Skin epidermis (tissue), 12 donors: Measurements from ENCODE around the gene P2RY6.
A peak's percentile ranks its signal among the peaks of the same experiment; 100 is the strongest.
"Not testable (repeated sequence)": the region's sequence is repeated elsewhere in the genome, so short reads cannot be mapped to it uniquely, and the experiment has no call there.

Experiments
- H3K27ac ChIP-seq, 21 experiments: fragments of 200-600 bp; sonication (generic) in 11 of 21; one replicate each; pipeline ENCODE4 v1.5.0; 2020; ENCODE audit warnings: mild to moderate bottlenecking in 3 of 21, inconsistent platforms in 2 of 21, moderate library complexity in 2 of 21
- H3K4me3 ChIP-seq, 7 experiments: fragments of 200-600 bp; sonication (generic) in 2 of 7; one replicate each; pipeline ENCODE4 v1.5.0; 2020; ENCODE audit warnings: inconsistent platforms in 2 of 7, mild to moderate bottlenecking in 2 of 7, moderate library complexity in 1 of 7

The P2RY6 gene, protein sequence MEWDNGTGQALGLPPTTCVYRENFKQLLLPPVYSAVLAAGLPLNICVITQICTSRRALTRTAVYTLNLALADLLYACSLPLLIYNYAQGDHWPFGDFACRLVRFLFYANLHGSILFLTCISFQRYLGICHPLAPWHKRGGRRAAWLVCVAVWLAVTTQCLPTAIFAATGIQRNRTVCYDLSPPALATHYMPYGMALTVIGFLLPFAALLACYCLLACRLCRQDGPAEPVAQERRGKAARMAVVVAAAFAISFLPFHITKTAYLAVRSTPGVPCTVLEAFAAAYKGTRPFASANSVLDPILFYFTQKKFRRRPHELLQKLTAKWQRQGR

DNA sequence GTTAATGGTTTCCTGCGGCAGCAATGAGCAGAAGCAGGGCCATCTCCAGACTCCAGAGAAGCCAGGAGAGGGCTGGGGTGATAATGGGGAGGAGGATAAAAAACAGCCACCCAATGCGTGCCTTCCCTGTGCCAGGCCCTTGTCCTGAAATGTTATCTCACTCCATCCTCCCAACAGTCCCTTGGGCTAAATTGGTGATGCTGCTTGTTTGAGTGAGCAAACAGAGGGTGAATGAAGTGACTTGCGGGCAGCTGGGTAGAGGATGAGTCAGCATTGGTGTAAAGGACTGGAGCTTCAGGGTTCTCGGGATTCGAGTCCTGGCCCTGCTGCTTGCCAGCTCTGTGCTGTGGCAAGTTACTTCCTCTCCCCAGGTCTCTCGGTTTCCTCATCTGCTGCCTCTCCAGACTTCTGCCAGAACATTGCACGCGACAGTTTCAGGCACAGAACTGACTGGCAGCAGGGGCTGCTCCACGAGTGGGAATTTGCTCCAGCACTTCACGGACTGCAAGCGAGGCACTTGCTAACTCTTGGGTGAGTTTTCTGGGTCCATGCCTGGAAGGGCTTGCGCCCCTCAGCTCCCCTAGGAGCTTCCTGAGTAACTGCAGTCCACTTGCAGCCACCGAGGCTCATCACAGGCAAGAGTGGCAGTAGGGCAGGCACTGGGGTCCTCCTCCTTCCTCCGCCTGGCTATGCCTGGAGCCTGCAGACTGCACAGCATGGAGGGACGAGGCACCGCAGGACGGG, at the start of gene P2RY6:
TSS of gene P2RY6 (plus strand) at position 403 of the 744 bp plus-strand sequence. CDS start 24,181 bp downstream, outside the sequence.
- Histone ChIP-seq H3K27ac (peak within 1 kb of the TSS in 5 of 21 experiments; percentile 4 to 77 (median 31)), H3K4me3 (peak within 1 kb of the TSS in 3 of 7 experiments; percentile 4 to 26 (median 5))

DNA sequence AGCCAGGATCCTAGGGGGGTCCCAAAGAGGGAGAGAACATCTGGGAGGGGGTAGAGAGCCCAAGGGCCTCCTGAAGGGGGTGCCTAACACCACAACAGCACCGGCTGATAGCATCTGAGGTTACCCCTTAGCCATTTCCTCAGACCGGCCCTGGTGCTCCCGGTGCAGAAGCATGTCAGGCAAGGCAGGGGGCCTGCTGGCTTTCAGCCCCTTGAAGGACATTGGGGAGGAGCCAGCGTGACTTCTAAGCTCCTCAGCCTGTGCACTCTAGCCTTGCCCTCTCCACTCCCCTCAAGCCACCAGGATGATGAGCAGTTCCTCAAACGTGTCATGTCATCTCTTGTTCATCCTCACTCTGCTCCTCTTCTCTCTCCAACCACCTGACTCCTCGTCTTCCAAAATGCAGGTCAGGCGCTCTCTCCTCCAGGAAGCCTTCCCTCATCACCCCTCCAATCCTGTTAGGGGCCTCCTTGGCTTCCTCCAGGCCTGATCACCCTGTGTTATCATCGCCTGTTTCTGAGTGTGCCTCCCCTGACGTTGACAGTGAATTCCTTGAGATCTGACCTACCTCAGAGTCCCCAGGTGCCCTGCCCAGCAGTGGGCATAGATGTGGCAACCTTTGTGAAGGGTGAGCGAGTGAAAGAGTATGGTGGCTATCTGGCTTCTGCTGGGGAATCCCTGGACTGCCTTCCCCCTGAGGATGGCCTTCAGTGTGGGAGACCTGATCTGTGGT, 48.0 kb upstream of the P2RY6 start:
- H3K27ac ChIP-seq: no peak overlapping the region

DNA sequence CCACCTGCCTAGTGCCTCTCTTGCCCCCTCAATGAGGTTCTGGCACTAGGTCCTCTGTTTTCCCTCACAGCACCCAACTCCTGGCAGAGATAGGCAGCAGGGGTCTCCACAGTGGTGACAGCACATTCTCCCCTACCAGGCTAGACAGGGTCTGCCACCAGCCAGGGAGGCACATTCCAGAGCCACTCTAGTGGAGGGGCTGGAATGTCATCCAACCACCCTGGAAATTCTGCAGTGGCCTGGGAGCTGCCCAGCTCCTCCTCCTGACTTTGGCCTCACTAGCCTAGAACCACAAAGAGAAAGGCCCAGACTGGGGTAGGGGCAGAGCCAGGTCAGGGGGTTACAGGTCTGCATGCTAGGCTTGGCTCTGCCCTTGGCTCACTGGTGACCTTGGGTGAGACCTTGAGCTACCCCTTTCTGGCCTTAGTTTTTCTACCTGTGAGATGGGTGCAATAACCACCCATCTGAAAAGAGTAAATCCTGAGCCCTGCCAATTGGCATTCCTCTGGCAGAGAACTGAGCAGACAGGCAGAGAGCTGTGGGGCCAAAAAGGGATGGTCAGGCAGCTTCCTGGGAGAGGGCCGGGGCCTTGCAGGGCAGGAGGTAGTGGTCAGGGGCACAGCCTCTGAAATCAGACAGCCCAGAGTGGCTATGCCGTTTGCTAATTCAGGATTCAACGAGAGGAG, 47.0 kb upstream of the P2RY6 start:
- Histone ChIP-seq H3K27ac (no peak overlapping the region), H3K4me3 (no peak overlapping the region)

More for the DNA sequence above, 48.0 kb upstream of the P2RY6 start:
- no peak overlapping the region for H3K4me3 ChIP-seq

DNA sequence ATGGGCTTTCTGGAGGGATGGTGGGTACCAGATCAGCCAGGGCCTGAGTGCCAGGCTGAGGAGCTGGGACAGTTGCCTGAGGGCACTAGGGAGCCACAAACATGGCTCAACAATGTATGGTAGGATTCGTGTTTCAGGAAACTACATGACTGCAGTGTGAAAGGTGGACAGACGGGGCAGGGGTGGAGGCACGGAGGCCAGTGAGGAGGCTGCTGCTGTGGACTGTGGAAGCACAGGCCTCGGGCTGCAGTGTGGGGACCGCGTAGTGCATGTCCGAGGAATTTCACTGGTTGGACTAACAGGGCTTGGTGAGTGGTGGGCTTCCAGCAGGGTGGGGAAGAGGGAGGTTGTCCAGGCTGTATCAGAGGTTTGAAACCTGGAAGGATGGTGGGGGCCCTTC, 46.3 kb upstream of the P2RY6 start:
- Histone ChIP-seq H3K27ac (no peak overlapping the region), H3K4me3 (no peak overlapping the region)

DNA sequence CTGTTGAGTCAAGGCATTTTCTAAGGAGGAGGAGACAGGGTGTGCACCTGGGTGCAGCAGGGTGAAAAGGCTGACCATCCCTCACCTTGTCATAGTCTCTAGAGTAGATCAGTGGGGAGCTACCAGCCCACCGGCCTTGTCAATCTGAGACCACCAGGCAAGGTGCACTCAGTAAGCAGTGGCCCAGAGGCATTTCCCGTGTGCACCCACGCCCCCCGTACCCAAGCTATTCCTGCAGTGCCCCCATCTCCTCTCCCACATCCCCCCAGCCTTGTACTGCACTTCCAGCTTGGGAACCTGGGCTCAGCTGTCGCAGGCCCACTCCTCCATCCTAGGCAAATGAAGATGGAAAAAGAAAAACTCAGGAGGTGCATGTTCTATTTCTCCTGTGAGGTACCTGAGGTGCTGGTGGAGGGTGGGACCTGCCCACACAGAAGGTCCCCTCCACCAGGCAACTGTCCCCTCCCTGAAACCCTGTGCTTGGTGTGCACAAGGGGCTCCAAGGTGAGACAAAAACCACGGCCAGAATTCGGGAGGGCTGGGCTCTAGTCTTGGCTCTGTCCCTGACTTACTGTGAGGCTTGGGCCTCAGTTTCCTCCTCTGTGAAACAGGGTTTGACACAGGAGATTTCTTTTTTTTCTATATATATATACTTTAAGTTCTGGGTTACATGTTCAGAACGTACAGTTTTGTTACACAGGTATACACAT, 45.7 kb upstream of the P2RY6 start:
- Histone ChIP-seq H3K4me3 (no peak overlapping the region), H3K27ac (no peak overlapping the region)

DNA sequence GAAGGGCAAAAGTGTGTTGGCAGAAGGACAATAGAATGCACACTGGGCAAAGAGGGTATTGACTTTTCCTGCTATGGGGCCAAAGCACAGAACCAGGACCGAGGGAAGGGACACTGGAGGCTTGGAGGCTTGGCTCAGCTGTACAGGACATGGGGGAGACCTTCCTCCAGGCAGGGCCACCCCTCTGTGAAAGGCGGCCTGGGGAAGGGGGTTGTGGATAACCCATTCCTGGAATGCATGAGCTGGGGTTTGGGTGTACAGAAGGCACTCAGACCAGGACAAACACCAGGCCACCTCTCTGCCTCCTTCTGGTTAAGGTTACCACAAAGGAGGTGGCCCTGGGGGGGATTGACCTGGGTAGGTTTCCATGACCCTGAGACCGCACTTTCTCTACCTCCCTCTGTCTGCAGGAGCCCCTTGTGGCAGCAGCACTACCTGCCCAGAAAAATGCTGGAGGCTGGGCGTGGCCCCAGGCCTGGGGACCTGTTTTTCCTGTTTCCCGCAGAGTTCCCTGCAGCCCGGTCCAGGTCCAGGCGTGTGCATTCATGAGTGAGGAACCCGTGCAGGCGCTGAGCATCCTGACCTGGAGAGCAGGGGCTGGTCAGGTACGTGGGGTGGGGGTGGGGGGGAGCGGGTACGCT, 44.4 kb upstream of the P2RY6 start:
- H3K27ac ChIP-seq: no peak overlapping the region
- H3K4me3 ChIP-seq: no peak overlapping the region

DNA sequence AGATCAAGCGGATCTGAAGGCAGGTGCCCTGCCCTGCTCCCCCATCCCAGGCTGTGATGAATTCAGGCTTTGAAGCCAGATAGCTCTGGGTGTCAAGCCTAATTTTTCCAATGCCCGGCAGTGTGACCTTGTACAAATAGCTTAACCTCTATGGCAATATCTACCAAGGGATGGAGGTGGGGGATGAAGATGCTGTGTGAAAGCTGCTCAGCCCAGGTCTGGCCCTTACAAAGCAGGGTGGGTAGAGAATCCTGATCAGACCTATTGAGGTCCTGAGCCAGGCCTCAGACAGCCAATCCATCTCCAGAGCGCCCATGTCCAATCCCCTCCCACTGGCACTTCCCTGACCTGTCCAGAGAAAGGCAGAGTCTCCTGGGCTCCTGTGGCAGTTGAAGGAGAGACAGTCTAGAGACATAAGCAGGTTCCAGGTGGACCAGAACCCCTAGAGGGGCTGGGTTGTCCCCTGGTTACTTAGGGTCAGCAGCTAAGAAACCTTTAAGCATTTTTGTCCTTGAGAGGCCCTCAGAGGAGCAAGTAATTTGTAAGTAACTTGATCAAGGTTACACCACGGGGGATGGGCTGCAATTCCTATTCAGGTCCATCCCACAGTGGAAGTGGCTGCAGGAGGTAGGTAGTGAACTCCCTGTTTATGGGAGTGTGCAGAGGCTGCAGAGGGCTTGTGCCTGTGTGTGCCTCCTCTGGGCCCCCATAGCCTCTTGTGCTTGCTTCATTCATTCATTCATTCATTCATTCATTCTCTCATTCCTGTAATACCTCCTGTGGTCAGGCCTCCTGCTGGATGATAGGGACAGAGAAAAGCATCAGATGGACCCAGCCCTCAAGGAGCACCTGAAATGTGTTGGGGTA, 43.6 kb upstream of the P2RY6 start:
- H3K4me3 ChIP-seq: no peak overlapping the region
- H3K27ac ChIP-seq: no peak overlapping the region

DNA sequence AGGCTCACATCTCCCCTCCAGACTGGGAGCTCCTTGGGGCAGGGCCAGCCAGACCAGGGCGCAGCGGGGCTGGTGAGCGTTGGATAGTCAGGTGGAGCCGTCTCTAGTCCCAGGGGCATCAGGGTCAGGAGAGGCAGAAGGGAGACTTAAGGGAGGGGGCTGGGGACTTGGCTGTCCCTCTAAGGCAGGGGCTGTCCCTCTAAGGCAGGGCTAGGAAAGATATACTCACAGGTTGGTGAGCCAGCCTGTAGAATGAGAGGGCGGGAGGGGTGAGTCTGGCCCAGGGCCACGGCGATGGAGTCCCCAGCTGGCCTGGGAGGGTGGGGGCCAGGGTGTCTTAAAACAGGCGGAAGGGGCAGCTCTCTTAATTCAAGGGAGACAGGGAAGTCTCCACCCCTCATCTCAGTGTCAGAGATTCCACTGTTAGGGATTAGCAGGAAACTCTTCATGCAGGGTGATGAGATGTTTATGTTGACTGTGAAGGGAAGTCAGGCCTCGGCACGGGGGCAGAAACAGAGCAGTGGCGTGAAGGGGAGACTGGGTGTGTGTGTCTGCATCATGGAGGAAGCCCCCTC, 42.7 kb upstream of the P2RY6 start:
- no peak overlapping the region for H3K27ac ChIP-seq
- H3K4me3 ChIP-seq: no peak overlapping the region

DNA sequence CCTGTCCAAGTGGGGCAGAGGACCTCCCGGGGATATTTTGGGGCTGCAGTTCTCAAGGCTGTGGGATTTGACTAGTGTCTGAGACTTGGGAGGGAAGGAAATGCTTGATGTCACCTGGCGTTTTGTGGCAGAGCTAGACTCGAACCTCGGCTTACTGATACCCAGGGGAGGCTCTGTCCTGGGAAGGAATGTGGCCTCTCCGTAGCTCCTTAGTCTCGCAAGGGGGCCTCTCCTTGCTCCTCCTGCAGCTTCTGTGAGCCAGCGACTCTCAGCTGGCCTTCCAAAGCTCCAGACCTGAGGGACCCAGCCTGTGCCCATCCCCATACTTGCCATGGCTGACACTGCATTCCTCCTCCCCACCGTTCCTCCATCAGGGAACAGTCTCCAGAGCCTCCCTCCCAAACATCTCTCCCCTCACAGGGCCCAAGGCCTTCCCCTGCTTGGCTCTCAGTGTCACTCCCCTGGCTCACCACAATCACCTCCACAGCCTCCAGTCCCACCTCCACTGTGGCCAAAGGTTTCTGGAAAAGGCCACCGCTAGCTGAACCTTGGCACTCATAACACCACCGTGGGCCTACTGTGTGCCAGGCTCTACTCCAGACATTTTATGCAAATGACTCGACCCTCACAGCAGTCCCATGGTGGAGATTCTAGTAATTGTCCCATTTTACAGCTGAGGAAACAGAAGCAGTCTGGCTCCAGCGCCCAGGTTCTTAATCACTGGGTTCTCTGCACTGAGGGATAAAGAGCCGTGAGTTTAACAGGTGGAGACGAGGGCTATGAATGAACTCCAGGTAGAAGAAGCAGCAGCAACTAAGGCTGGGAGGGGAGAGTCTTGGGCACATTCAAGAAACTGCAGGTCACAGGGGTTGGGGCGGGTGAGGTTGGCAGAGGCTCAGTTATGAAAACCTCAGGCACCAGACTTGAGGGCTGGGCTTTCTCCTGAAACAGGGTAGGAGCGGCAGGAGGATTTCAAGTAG, 42.0 kb upstream of the P2RY6 start:
- H3K4me3 ChIP-seq: no peak overlapping the region
- no peak overlapping the region for H3K27ac ChIP-seq

DNA sequence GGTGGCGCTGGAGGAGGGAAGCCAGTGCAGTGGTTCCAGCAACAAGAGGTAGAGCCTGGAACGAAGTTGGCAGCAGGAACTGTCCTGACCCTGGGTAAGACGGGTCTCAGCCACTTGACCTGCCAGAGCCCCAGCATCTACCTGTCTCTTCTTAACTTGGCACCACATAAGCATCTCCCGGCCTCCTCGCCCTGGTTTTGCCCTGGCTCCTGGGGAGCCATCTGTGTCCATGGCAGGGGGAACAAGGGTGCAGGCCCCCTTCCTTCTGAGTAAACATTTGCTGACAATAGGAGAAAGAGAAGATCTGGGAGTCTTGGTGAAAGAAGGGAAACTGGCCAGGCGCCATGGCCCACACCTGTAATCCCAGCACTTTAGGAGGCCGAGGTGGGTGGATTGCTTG, 41.2 kb upstream of the P2RY6 start:
- H3K27ac ChIP-seq: no peak overlapping the region
- no peak overlapping the region for H3K4me3 ChIP-seq

DNA sequence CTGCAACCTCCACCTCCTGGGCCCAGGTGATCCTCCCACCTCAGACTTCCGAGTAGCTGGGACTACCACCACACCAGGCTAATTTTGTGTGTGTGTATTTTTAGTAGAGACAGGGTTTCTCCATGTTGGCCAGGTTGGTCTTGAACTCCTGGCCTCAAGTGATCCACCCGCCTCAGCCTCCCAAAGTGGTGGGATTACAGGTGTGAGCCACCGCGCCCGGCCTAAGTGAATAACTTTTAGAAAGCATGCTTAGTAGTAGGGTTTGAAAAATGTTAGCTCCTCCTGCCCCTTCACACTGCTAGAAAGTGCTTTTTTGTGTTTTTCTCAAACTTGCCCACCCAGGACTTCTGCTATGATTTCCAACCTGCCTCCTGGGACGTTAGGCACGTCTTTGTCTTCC, 39.7 kb upstream of the P2RY6 start:
- H3K4me3 ChIP-seq, H3K27ac ChIP-seq: not testable (repeated sequence)

DNA sequence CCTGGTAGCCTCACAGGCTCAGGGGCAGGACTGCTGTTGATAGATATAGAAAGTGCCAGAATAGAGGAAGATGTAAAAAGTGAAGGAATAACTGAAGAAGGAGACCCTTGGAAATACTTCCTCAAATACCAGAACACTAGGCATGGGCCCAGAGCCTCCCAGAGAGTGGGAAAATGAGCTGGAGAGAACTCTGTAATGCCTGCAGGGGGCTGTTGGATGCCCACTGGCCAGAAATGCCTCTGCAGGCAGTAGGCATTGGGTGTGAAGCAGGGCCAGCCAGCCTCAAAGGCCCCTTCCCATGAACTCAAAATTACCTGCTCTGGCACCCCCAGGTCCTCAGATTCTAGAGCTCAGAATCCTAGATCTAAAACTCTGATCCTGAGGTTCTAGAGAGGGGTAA, 38.9 kb upstream of the P2RY6 start:
- no peak overlapping the region for H3K27ac ChIP-seq

DNA sequence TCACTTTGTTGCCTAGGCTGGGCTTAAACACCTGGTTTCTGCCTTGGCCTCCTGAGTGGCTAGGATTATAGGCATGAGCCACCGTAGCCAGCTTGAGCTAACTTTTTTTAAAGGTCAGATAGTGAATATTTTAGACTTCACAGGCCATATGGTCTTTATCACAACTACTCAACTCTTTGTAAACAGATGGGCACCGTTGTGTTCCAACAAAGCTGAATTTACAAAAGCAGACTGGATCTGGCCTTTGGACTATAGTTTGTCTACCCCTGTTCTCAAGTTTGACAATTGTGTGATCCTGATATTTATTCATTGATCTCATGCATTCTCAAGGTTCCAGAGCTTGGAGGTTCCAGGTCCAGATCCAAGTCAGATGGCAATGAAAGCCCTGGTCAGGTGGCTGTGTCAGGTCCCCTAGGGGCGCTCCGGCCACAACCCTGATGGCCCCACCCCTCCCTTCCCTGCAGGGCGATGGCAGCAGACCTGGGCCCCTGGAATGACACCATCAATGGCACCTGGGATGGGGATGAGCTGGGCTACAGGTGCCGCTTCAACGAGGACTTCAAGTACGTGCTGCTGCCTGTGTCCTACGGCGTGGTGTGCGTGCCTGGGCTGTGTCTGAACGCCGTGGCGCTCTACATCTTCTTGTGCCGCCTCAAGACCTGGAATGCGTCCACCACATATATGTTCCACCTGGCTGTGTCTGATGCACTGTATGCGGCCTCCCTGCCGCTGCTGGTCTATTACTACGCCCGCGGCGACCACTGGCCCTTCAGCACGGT, 38.3 kb upstream of the P2RY6 start:
- H3K27ac ChIP-seq: no peak overlapping the region
- no peak overlapping the region for H3K4me3 ChIP-seq

More for the DNA sequence above, 38.9 kb upstream of the P2RY6 start:
- H3K4me3 ChIP-seq: no peak overlapping the region

DNA sequence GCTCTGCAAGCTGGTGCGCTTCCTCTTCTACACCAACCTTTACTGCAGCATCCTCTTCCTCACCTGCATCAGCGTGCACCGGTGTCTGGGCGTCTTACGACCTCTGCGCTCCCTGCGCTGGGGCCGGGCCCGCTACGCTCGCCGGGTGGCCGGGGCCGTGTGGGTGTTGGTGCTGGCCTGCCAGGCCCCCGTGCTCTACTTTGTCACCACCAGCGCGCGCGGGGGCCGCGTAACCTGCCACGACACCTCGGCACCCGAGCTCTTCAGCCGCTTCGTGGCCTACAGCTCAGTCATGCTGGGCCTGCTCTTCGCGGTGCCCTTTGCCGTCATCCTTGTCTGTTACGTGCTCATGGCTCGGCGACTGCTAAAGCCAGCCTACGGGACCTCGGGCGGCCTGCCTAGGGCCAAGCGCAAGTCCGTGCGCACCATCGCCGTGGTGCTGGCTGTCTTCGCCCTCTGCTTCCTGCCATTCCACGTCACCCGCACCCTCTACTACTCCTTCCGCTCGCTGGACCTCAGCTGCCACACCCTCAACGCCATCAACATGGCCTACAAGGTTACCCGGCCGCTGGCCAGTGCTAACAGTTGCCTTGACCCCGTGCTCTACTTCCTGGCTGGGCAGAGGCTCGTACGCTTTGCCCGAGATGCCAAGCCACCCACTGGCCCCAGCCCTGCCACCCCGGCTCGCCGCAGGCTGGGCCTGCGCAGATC, 37.5 kb upstream of the P2RY6 start:
- Histone ChIP-seq H3K27ac (no peak overlapping the region), H3K4me3 (no peak overlapping the region)

DNA sequence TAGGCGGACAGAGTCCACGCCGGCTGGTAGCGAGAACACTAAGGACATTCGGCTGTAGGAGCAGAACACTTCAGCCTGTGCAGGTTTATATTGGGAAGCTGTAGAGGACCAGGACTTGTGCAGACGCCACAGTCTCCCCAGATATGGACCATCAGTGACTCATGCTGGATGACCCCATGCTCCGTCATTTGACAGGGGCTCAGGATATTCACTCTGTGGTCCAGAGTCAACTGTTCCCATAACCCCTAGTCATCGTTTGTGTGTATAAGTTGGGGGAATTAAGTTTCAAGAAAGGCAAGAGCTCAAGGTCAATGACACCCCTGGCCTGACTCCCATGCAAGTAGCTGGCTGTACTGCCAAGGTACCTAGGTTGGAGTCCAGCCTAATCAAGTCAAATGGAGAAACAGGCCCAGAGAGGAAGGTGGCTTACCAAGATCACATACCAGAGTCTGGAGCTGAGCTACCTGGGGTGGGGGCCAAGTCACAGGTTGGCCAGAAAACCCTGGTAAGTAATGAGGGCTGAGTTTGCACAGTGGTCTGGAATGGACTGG, 36.8 kb upstream of the P2RY6 start:
- H3K4me3 ChIP-seq: no peak overlapping the region
- H3K27ac ChIP-seq: no peak overlapping the region
